DND-41 (cell line): Measurements from ENCODE around the gene DIS3L.

ENCODE experiments used
- ATAC-seq: fragments of 200-7000 bp; cut with Tn5 transposase; 3 replicates; pipeline ENCODE4 v1.9.1; 2021; ENCODE audit warnings: low read depth; ENCODE audit not compliant: insufficient read depth
- DNase-seq: peaks from one replicate; pipeline ENCODE4 v3.0.0-alpha.2; 2020
- H2AFZ ChIP-seq: 2 replicates; pipeline ENCODE4 v1.6.0; 2012; ENCODE audit warnings: low read depth, low read length
- H3K27ac ChIP-seq: 2 replicates; pipeline ENCODE4 v1.5.1; 2012; ENCODE audit warnings: low read length, inconsistent platforms
- H3K27me3 ChIP-seq: fragments of 200-600 bp; sonication (generic); 2 replicates; pipeline ENCODE4 v1.6.0; 2012; ENCODE audit warnings: low read length, mild to moderate bottlenecking, inconsistent platforms; ENCODE audit not compliant: insufficient read depth, poor library complexity
- H3K36me3 ChIP-seq: 2 replicates; pipeline ENCODE4 v1.5.1; 2012; ENCODE audit warnings: low read length, inconsistent platforms; ENCODE audit not compliant: insufficient read depth
- H3K4me1 ChIP-seq: 2 replicates; pipeline ENCODE4 v1.5.1; 2012; ENCODE audit warnings: mild to moderate bottlenecking, low read length; ENCODE audit not compliant: insufficient read depth
- H3K4me2 ChIP-seq: 2 replicates; pipeline ENCODE4 v1.6.0; 2012; ENCODE audit warnings: mild to moderate bottlenecking, moderate library complexity, low read length, inconsistent platforms; ENCODE audit not compliant: insufficient read depth
- H3K4me3 ChIP-seq, 2 experiments: fragments of 200-600 bp in 1 of 2; shearing (Covaris generic) in 1 of 2; 2 replicates each; pipeline ENCODE4 v1.5.1; 2012 to 2016; ENCODE audit warnings: inconsistent platforms in 2 of 2, low read length in 2 of 2, mild to moderate bottlenecking in 2 of 2, low read depth in 1 of 2, moderate library complexity in 1 of 2
- H3K79me2 ChIP-seq: 2 replicates; pipeline ENCODE4 v1.6.0; 2012; ENCODE audit warnings: low read length, inconsistent platforms; ENCODE audit not compliant: insufficient read depth
- H3K9ac ChIP-seq: 2 replicates; pipeline ENCODE4 v1.6.0; 2012; ENCODE audit warnings: low read depth, mild to moderate bottlenecking, inconsistent platforms, low read length, moderate library complexity
- H3K9me3 ChIP-seq: 2 replicates; pipeline ENCODE4 v1.5.1; 2012; ENCODE audit warnings: low read length, moderate library complexity, mild to moderate bottlenecking, inconsistent platforms; ENCODE audit not compliant: insufficient read depth, severe bottlenecking
- H4K20me1 ChIP-seq: 2 replicates; pipeline ENCODE4 v1.6.0; 2012; ENCODE audit warnings: low read length; ENCODE audit not compliant: insufficient read depth
- EZH2 ChIP-seq: IDR thresholded peaks from 3 replicates; pipeline ENCODE4 v1.6.1; 2012; ENCODE audit warnings: borderline replicate concordance, low read depth, mild to moderate bottlenecking, moderate library complexity, low read length, inconsistent platforms; ENCODE audit not compliant: severe bottlenecking
- TF ChIP-seq, protein P1 (sequence below): IDR thresholded peaks from 2 replicates; pipeline ENCODE4 v1.5.1; 2012; ENCODE audit warnings: borderline replicate concordance, low read length, moderate library complexity, mild to moderate bottlenecking; ENCODE audit not compliant: poor library complexity, severe bottlenecking; ENCODE audit errors: extremely low read depth

DIS3L gene

DNA sequence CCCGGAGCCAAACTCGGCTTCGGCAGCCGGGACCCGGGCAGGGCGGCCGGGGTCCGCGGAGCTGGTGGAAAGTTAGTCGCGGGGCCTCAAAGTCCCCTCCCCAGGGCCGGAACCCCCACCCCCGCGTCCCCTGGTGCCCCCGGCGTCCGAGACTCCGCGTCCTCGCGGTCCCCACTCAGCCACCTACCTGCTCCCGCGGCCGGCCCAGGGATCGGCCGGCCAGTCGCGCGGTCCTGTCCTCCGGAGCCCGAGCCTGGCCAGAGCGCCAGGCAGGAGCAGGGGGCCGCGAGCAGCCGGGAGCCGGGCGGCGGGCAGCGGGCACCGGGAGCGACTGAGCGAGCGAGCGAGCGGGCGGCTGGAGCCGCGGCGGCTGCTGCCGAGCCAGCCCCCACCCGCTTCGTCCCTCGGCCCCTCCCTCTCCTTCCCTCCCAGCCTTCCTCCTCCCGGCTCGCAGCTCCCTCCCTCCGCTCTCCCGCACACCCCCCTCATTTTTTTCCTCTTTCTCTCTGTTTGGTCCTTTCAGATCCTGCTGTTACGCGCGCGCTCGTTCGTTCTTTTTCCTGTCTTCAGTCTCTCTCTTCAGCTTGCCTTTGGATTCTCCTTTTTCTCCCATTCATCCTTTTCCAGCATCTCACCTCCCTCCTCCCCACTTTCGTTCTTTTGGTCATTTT is 39.8 kb upstream of the DIS3L start, which contains the start of gene MEGF11:
Gene MEGF11 (minus strand): TSS at position 333 of the 671 bp plus-strand sequence. CDS start 125,347 bp downstream, outside the sequence.
- no peak within 1 kb of the TSS for H3K9ac ChIP-seq
- no peaks in the 10 kb centered on the region for H3K9me3 ChIP-seq

DNA sequence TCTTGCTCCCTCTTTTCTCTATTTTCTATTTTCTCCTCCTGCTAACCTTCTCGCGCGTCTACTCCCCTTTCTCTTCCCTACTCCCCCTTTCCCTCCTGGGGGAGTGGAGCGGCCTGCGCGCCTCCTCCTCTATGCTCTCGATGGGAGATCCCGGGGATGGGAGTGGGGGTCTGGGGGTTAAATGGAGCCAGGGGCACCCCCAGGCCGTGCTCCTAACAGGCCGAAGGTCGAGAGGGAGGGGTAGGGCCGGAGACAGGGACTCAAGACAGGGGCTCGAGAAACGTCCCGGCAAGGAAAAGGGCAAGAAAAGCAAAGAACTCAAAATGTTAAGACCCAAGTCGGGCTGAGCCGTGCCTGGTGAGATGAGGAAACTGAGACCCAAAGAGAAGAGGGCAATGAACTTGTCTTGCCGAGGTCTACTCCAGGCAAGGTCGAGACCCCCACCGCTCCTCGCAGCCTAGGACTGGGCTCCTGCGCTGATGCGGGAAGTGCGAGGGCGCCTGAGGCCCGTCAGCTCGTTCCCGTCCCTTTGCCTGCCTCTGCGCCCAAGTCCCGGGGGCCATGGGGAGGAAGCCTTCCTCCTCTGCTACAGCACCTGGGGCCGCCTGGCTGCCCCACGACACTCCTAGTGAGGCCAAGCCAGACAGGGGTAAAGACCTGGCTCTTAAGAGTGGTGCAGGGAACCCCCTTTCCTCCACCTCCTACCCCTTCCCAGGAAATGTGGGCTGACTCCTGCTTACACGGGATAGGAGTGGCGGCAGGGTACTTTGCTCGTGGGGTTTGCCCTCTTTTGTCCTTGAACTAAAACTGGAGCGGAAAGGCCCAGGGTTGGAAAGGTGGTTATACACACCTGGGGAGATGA is 39.0 kb upstream of the DIS3L start:
- Histone ChIP-seq H3K4me2 (no peak overlapping the region), H3K27ac (no peak overlapping the region), H3K27me3 (peaks cover 34% of the 10 kb centered on the region), H3K36me3 (no peaks in the 10 kb centered on the region), H4K20me1 (no peaks in the 10 kb centered on the region), H3K4me1 (no peaks in the 10 kb centered on the region), H3K79me2 (no peaks in the 10 kb centered on the region), H3K9ac (no peak overlapping the region), H3K4me3 (no peak overlapping the region), H3K9me3 (no peaks in the 10 kb centered on the region), H2AFZ (no peak overlapping the region)
- TF ChIP-seq, protein P1, sequence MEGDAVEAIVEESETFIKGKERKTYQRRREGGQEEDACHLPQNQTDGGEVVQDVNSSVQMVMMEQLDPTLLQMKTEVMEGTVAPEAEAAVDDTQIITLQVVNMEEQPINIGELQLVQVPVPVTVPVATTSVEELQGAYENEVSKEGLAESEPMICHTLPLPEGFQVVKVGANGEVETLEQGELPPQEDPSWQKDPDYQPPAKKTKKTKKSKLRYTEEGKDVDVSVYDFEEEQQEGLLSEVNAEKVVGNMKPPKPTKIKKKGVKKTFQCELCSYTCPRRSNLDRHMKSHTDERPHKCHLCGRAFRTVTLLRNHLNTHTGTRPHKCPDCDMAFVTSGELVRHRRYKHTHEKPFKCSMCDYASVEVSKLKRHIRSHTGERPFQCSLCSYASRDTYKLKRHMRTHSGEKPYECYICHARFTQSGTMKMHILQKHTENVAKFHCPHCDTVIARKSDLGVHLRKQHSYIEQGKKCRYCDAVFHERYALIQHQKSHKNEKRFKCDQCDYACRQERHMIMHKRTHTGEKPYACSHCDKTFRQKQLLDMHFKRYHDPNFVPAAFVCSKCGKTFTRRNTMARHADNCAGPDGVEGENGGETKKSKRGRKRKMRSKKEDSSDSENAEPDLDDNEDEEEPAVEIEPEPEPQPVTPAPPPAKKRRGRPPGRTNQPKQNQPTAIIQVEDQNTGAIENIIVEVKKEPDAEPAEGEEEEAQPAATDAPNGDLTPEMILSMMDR: no peak
- TF ChIP-seq EZH2: no peak
- DNase-seq (no peak), ATAC-seq (no peak)

More for the DNA sequence above, 39.8 kb upstream of the DIS3L start, which contains the start of gene MEGF11:
- no peak within 1 kb of the TSS for H3K27ac ChIP-seq
- no peak within 1 kb of the TSS for H2AFZ ChIP-seq
- TF ChIP-seq EZH2: no peak
- TF ChIP-seq, protein P1: no peak
- no peak for DNase-seq
- H3K4me1 ChIP-seq: no peaks in the 10 kb centered on the region
- H3K4me3 ChIP-seq: no peak within 1 kb of the TSS
- peaks cover 34% of the 10 kb centered on the region for H3K27me3 ChIP-seq
- no peak for ATAC-seq
- H3K4me2 ChIP-seq: no peak within 1 kb of the TSS
- no peaks in the 10 kb centered on the region for H3K36me3 ChIP-seq
- H4K20me1 ChIP-seq: no peaks in the 10 kb centered on the region
- H3K79me2 ChIP-seq: no peaks in the 10 kb centered on the region

DNA sequence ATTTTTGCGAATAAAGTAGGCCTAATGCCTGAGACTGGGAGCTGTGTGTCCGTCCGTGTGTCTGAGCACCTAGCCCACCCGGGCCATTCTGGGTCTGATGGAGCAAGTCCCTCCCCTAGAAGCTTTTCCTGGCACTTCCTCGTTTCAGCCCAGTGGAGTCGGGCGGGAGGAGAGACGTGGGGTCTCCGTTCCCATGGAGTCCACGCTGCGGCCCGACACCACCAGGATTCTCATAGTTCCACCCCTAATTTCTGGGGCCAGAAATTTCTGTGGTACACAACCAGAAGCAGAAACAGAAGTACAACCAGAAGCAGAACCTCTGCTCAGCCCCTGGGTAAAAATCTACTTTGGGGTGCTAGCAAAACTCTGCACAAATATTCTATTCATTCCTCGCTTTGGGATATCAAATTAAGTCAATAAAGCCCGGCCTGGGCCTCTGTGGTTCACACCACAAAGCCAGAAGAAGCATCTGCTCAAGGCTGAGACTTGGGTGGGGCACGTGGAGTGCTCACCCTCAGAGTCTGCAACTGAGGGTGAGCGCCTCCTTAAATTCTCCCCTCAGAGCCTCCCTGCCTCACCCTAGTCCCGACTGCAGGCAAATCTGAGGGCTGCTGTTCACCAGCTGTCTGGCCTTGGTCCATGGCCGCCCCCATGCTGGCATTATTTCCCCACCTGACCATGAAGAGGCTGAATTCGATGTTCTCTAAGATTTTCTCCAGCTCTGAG is 38.3 kb upstream of the DIS3L start:
- no peak for ATAC-seq
- no peak for DNase-seq
- Histone ChIP-seq H3K9me3 (no peaks in the 10 kb centered on the region), H3K9ac (no peak overlapping the region), H3K4me3 (no peak overlapping the region), H2AFZ (no peak overlapping the region), H3K27me3 (peaks cover 34% of the 10 kb centered on the region), H3K79me2 (no peaks in the 10 kb centered on the region), H4K20me1 (no peaks in the 10 kb centered on the region), H3K36me3 (no peaks in the 10 kb centered on the region), H3K27ac (no peak overlapping the region), H3K4me1 (no peaks in the 10 kb centered on the region), H3K4me2 (no peak overlapping the region)
- no peak for TF ChIP-seq EZH2
- TF ChIP-seq, protein P1: no peak
